ENCODE results near the gene MSI2. TPM values are rescaled to one million over a fixed set of nuclear protein-coding genes. Genes with fewer than 3 reads are reported as not detected.

MSI2 gene
- total RNA-seq, 1 experiment from 2014 or later, result 174 TPM

- H3K27me3 Mint-ChIP-seq (ENCODE audit: insufficient read depth, unreplicated experiment), result no peaks in the 10 kb centered on the region
Observed at GRCh38 chr17:57394375-57394774, 138.1 kb downstream of the MSI2 start.

GRCh38 chr17:57395721-57396321 is 139.5 kb downstream of the MSI2 start:
- DNase-seq, result no peak

More at GRCh38 chr17:57394375-57394774, 138.1 kb downstream of the MSI2 start:
- Mint-ChIP-seq H3K27ac (ENCODE audit: unreplicated experiment) (peak overlapping the region; percentile 20), H3K4me3 (ENCODE audit: unreplicated experiment) (no peak overlapping the region), H3K9me3 (ENCODE audit: unreplicated experiment) (peaks cover 13% of the 10 kb centered on the region), H3K36me3 (ENCODE audit: insufficient read depth, unreplicated experiment) (peaks cover 64% of the 10 kb centered on the region), H3K4me1 (ENCODE audit: low read depth, unreplicated experiment) (peaks cover 18% of the 10 kb centered on the region)
- no peaks in the 10 kb centered on the region for H3K27me3 ChIP-seq (replicated peaks; ENCODE audit: control insufficient read depth, insufficient read depth, low read length)
- ChIA-PET CTCF (interaction anchor here (1.0 kb wide), 1 partner anchor 13 kb away, joined by 6 read pairs; no protein-coding TSS in a partner anchor), POLR2A (no interaction called here)
- intact Hi-C loops (cut with micrococcal nuclease; ENCODE audit: unreplicated experiment), result loop anchor here (1.0 kb wide), 1 partner anchor 24 kb away; no protein-coding TSS in a partner anchor
- TF ChIP-seq CTCF (IDR thresholded peaks at IDR 0.05; ENCODE audit: insufficient read depth in 1 of 2, low read depth in 1 of 2, low read length in 1 of 2, severe bottlenecking in 1 of 2, unreplicated experiment in 1 of 2), result no peak
- no peak overlapping the region for H3K4me3 ChIP-seq (ENCODE audit: low read depth, low read length)
- peaks cover 7% of the 10 kb centered on the region; the same call in 1 of the 2 replicates for H3K9me3 ChIP-seq
- BruUV-seq (replicated peaks), result no TSS peak
- DNase-seq, result peak; percentile 50 to 57
- no peaks in the 10 kb centered on the region for H3K36me3 ChIP-seq (ENCODE audit: control insufficient read depth, insufficient read depth, low read length)
- peaks cover 15% of the 10 kb centered on the region for H3K4me1 ChIP-seq

GRCh38 chr17:57396511-57396921 is 140.2 kb downstream of the MSI2 start:
- no TSS peak for BruUV-seq (replicated peaks)
- no peak for TF ChIP-seq CTCF (IDR thresholded peaks at IDR 0.05; ENCODE audit: insufficient read depth in 1 of 2, low read depth in 1 of 2, low read length in 1 of 2, severe bottlenecking in 1 of 2, unreplicated experiment in 1 of 2)
- no peak for DNase-seq
- ChIA-PET POLR2A (no interaction called here), CTCF (no interaction called here)
- peaks cover 7% of the 10 kb centered on the region; the same call in 1 of the 2 replicates for H3K9me3 ChIP-seq
- Mint-ChIP-seq H3K27ac (ENCODE audit: unreplicated experiment) (peak overlapping the region; percentile 29), H3K9me3 (ENCODE audit: unreplicated experiment) (peaks cover 10% of the 10 kb centered on the region), H3K36me3 (ENCODE audit: insufficient read depth, unreplicated experiment) (peaks cover 62% of the 10 kb centered on the region), H3K27me3 (ENCODE audit: insufficient read depth, unreplicated experiment) (no peaks in the 10 kb centered on the region), H3K4me1 (ENCODE audit: low read depth, unreplicated experiment) (peaks cover 29% of the 10 kb centered on the region), H3K4me3 (ENCODE audit: unreplicated experiment) (no peak overlapping the region)
- no peaks in the 10 kb centered on the region for H3K36me3 ChIP-seq (ENCODE audit: control insufficient read depth, insufficient read depth, low read length)
- no peaks in the 10 kb centered on the region for H3K27me3 ChIP-seq (replicated peaks; ENCODE audit: control insufficient read depth, insufficient read depth, low read length)
- intact Hi-C loops (cut with micrococcal nuclease; ENCODE audit: unreplicated experiment), result no loop called here
- H3K4me3 ChIP-seq (ENCODE audit: low read depth, low read length), result no peak overlapping the region
- peaks cover 15% of the 10 kb centered on the region for H3K4me1 ChIP-seq

More at GRCh38 chr17:57395721-57396321, 139.5 kb downstream of the MSI2 start:
- POLR2A ChIA-PET, result no interaction called here
- CTCF ChIA-PET, result no interaction called here
- H3K27ac Mint-ChIP-seq (ENCODE audit: unreplicated experiment), result peak overlapping the region; percentile 29
- H3K9me3 ChIP-seq, result peaks cover 7% of the 10 kb centered on the region; the same call in 1 of the 2 replicates
- peaks cover 25% of the 10 kb centered on the region for H3K4me1 Mint-ChIP-seq (ENCODE audit: low read depth, unreplicated experiment)
- TF ChIP-seq CTCF (IDR thresholded peaks at IDR 0.05; ENCODE audit: insufficient read depth in 1 of 2, low read depth in 1 of 2, low read length in 1 of 2, severe bottlenecking in 1 of 2, unreplicated experiment in 1 of 2), result no peak
- no peak overlapping the region for H3K4me3 ChIP-seq (ENCODE audit: low read depth, low read length)
- peaks cover 61% of the 10 kb centered on the region for H3K36me3 Mint-ChIP-seq (ENCODE audit: insufficient read depth, unreplicated experiment)
- peaks cover 10% of the 10 kb centered on the region for H3K9me3 Mint-ChIP-seq (ENCODE audit: unreplicated experiment)
- H3K27me3 ChIP-seq (replicated peaks; ENCODE audit: control insufficient read depth, insufficient read depth, low read length), result no peaks in the 10 kb centered on the region
- H3K4me3 Mint-ChIP-seq (ENCODE audit: unreplicated experiment), result no peak overlapping the region
- no peaks in the 10 kb centered on the region for H3K27me3 Mint-ChIP-seq (ENCODE audit: insufficient read depth, unreplicated experiment)
- H3K4me1 ChIP-seq, result peaks cover 15% of the 10 kb centered on the region
- no peaks in the 10 kb centered on the region for H3K36me3 ChIP-seq (ENCODE audit: control insufficient read depth, insufficient read depth, low read length)
- BruUV-seq (replicated peaks), result no TSS peak
- intact Hi-C loops (cut with micrococcal nuclease; ENCODE audit: unreplicated experiment), result no loop called here
